Ovary (tissue), 3 donors: Measurements from ENCODE around the gene WRNIP1.

Source experiments
- EP300 ChIP-seq: sonication (generic); formaldehyde crosslinking; IDR thresholded peaks from one replicate; pipeline ENCODE4 v1.6.1; 2017; ENCODE audit warnings: antibody characterized with exemption
- POLR2A ChIP-seq: fragments of 450-650 bp; IDR thresholded peaks from one replicate; pipeline ENCODE4 v1.6.1; 2017; ENCODE audit warnings: antibody characterized with exemption, mild to moderate bottlenecking, moderate library complexity
- TF ChIP-seq, protein P1 (sequence below), 3 donors: fragments of 450-650 bp in 2 of 3; fragments of 200-600 bp in 1 of 3; IDR thresholded peaks; one replicate each; pipeline versions ENCODE4 v1.5.1 to v1.8.0; 2016 to 2022; ENCODE audit warnings: antibody characterized with exemption in 3 of 3, mild to moderate bottlenecking in 1 of 3
- donor health status: DM: no; HTN: no; CAD: no.

DNA sequence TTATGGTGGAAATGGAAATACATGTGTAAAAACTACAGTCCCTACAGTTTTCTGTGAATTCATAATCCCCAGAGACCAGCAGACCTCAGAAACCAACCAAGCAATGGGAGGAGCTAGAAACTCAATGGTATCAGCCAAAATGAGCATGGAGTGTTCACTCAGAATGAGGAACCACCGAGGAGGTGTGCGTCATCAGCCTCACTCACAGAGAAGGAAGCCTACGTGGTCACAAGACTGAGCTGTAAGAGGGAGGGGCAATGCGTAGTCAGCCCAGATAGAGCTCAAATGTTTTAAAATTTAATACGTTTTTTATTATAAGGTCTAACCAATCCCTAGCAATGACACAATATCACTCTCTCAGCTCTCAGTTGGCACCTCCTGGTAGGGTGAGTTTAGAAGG, 31.9 kb upstream of the WRNIP1 start:
- TF ChIP-seq, protein P1, sequence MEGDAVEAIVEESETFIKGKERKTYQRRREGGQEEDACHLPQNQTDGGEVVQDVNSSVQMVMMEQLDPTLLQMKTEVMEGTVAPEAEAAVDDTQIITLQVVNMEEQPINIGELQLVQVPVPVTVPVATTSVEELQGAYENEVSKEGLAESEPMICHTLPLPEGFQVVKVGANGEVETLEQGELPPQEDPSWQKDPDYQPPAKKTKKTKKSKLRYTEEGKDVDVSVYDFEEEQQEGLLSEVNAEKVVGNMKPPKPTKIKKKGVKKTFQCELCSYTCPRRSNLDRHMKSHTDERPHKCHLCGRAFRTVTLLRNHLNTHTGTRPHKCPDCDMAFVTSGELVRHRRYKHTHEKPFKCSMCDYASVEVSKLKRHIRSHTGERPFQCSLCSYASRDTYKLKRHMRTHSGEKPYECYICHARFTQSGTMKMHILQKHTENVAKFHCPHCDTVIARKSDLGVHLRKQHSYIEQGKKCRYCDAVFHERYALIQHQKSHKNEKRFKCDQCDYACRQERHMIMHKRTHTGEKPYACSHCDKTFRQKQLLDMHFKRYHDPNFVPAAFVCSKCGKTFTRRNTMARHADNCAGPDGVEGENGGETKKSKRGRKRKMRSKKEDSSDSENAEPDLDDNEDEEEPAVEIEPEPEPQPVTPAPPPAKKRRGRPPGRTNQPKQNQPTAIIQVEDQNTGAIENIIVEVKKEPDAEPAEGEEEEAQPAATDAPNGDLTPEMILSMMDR (IDR thresholded peaks at IDR 0.05): no peak
- TF ChIP-seq EP300: no peak
- no peak for TF ChIP-seq POLR2A
